Left cardiac atrium (tissue), 4 donors: Measurements from ENCODE around the gene FBLIM1. TPM values are rescaled to one million over a fixed set of nuclear protein-coding genes. Genes with fewer than 3 reads are reported as not detected.

ENCODE experiments used
- ATAC-seq, 2 donors: fragments of 200-7000 bp; cut with Tn5 transposase; one replicate each; pipeline ENCODE4 v1.9.1; 2020; ENCODE audit warnings: mild to moderate bottlenecking in 2 of 2, moderate library complexity in 2 of 2
- DNase-seq: peaks from one replicate; pipeline ENCODE4 v3.0.0-alpha.2; 2020
- intact Hi-C, 2 donors: fragments of 100-400 bp; cut with DNase I; formaldehyde crosslinking; loops; one replicate each; pipeline versions ENCODE4 v1.14.1 to v1.15.1; 2022 to 2023
- total RNA-seq, 2 donors: library from RNA; stranded (reverse); fragmentation: NEBNext Ultra II Directional; extraction: Animal tissue kit (Norgen Biotek cat#: 25700); gene quantifications; one replicate each; pipeline ENCODE4 v1.2.1, GENCODE V29; 2021
- donor health status: DM: no; HTN: yes; CAD: no.
- donor health status: DM: no; HTN: yes; CAD: no; lungs with severe emphysema.
- donor health status: DM: yes; HTN: yes; CAD: no.
- donor health status: Dilated cardiomyopathy.

The FBLIM1 gene
- total RNA-seq, 2 donors from 2014 or later = 75.1 to 82.8 TPM

DNA sequence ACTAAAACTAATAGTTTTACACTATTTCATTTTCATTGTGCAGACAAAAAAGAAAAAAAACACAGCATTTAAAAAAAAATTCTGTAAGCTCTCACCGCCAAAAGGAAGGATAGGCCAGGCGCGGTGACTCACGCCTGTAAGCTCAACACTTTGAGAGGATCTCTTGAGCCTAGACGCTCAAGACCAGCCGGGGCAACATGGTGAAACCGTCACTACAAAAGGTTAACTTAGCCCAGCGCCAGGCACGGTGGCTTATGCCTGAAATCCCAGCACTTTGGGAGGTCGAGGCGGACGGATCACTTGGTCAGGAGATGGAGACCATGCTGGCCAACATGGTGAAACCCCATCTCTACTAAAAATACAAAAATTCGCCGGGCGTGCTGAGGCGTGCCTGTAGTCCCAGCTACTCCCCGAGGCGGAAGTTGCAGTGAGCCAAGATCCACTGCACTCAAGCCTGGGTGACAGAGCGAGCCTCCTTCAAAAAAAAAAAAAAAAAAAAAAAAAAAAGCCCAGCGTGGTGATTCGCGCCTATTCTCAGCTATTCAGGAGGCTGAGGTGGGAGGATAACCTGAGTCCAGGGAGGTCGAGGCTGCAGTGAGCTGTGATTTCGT lies 74.6 kb downstream of the FBLIM1 start:
- no peak for ATAC-seq
- intact Hi-C loops = no loop called here
- peak; percentile 73 for DNase-seq

DNA sequence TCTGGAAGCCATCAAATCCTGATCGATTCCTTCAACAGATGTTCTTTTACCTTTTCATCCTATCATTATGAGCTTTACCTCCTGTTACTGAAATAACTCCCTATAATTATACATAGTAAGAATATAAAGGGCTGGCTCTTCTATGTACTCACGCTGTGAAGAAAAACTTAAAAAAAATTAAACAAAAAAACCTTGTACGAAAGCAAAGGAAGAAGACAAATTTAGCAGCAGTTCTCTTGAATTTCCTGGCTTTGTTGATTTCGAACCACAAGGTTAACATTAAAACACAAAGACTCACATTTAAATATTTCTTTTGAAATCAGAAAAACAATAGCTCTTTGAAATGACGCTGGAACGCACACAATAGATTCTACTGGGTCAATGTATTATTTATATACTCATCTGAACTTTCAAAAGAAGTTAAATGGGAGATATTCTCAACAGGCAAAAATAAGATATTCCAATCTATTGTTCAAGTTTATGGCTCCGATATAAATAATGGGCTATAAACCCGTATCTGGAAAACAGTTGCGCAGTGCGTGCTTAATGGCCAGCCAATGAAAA lies 75.3 kb downstream of the FBLIM1 start:
- ATAC-seq (no peak), DNase-seq (no peak)
- intact Hi-C loops = no loop called here

DNA sequence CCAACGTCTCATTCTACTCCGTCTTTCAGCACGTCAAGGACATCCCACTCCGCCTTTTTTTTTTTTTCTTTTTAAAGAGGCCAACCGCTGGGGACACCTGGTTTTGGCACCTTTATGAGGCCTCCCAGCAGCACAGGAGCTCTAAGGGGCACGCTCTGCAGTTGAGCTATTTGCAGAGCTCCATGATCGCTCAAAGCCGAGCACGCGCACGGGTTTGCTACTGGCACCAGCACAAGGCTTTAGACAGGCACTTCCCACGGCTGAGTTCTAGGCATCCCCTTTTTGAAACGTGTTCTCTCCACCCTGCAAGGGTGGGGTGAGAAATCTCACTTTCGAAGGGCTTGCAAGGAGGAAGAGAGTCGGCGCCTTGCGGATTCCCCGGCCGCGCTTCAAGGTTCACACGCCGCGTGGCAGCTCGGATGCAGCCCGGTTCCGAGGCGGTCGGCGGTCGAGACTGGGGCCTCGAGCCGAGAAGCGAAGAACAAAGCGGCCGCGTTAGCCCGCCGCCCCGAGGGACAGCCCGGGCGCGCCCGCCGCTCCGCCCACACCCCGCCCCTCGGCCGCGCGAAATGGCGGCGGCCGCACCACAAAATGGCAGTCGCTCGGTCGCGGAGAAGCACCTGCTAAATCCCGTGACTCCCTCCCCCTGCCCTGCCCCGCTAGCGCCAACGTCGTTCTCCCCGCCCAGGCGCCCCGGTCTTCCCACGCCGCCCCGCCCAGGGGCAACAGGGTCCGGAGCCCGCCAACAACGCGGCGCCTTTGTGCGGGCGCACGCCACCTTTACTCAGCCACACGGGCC lies 76.0 kb downstream of the FBLIM1 start:
- DNase-seq (peak; percentile 91), ATAC-seq (peak; percentile 84)
- intact Hi-C loops = no loop called here

DNA sequence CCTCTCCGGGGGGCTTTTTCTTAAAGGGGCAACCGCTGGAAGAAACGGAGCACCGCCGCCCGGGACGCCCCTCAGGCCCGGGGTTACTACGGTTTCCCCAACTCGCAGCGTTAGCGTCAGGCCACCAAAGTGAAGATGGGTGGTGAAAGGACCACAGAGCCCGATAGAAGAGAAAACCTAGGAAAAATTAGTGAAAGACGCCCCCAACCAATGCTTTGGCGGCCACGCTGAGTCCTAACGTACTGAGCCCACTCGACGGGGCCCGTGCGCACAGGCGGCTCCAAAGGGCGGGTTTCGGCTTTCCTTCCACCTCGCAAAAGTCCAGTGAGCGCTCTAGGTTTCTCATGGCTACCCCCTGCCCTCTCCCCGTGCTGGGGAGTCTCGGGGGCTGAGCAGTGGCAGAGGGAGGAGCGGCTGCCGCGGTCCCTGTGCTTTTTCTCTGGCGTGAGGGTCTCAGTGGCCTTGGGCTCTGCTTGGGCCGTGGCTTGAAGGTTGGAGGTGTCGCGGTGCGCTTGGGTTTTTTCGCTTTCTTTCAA lies 76.7 kb downstream of the FBLIM1 start:
- no peak for DNase-seq
- peak; percentile 11 to 22 for ATAC-seq
- intact Hi-C loops = no loop called here

DNA sequence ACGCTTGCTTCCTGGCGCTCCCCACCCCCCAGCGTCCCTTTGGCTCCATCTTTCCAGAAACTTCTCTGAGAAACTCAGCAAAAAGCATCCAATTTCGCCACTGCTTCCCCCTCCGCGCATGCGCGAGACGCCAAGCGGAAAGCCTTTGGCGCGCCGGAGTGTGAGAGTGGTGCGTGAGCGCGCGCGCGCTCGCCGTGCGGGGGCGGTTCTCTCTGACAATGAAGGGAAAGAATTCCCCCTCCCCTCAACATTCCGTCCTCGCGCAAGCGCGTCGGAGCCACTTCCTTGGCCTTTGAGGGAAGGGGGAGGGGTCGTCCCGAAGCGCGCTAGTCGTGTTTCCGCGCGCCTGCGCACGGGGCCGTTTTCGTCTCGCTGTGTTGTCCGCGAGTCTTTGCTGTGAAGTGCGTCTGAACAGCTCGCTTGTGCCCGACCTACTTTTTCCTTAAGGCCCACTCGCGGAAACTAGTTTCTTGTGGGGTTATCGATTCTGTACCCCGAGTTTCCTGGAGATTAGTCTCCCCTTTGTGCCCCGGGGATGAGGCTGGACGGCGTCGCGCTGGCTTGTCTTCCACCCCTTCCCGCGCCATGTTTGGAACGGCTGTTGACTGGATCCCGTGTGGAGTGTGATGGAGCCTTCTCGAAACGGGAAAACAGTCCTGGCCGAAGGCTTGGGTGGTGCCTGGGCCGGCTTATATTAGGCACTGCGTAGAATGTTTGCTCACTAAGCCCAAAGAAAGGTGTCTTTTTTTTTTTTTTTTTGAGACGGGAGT lies 77.3 kb downstream of the FBLIM1 start:
- intact Hi-C loops = no loop called here
- ATAC-seq = peak; percentile 89 to 91
- DNase-seq = peak; percentile 100

Other genes with a start within 250 kb of the FBLIM1 start
- 1 to 10 TPM; 8.5 to 9.8 TPM for gene CASP9, start 234.6 kb upstream of the FBLIM1 start, total RNA-seq
- 10 to 100 TPM; 17.1 to 17.7 TPM for gene DNAJC16, start 231.9 kb upstream of the FBLIM1 start, total RNA-seq
- gene AGMAT, start 173.7 kb upstream of the FBLIM1 start, total RNA-seq = under 1 TPM in 1 of 2 donors, not detected in 1; 0.13 TPM
- 10 to 100 TPM; 23.6 to 25.1 TPM for gene DDI2, start 141.3 kb upstream of the FBLIM1 start, total RNA-seq
- gene PLEKHM2, start 74.5 kb upstream of the FBLIM1 start, total RNA-seq = 10 to 100 TPM; 64.5 to 70.4 TPM
- 1 to 10 TPM; 5.4 to 7.3 TPM for gene SLC25A34, start 22.5 kb upstream of the FBLIM1 start, total RNA-seq
- not detected for gene TMEM82, start 16.3 kb upstream of the FBLIM1 start, total RNA-seq
- gene UQCRHL, start 48.9 kb downstream of the FBLIM1 start, total RNA-seq = 1 to 10 TPM; 3.9 to 4.0 TPM
- gene SPEN, start 88.9 kb downstream of the FBLIM1 start, total RNA-seq = 10 to 100 TPM; 27.8 to 36.5 TPM
- gene ZBTB17, start 217.3 kb downstream of the FBLIM1 start, total RNA-seq = 10 to 100 TPM; 22.4 to 24.6 TPM
- gene SRARP, start 245.4 kb downstream of the FBLIM1 start, total RNA-seq = under 1 TPM; 0.15 to 0.52 TPM